ENCODE measurements around the gene REPS2. TPM values are rescaled to one million over a fixed set of nuclear protein-coding genes. Genes with fewer than 3 reads are reported as not detected.

The REPS2 gene
- polyA plus RNA-seq, 4 donors = 11.5 to 20.5 (median 18.0) TPM

- no peak for DNase-seq (ENCODE audit: low read depth in 4 of 4, low spot score in 2 of 4)
Measured at GRCh38 chrX:17031827-17032226, 85.4 kb downstream of the REPS2 start.

- DNase-seq (ENCODE audit: low read depth in 4 of 4, low spot score in 2 of 4) = no peak
Measured at GRCh38 chrX:17032351-17032750, 85.9 kb downstream of the REPS2 start.

GRCh38 chrX:17033225-17033624 lies 86.8 kb downstream of the REPS2 start:
- DNase-seq (ENCODE audit: low read depth in 4 of 4, low spot score in 2 of 4) = no peak

- DNase-seq (ENCODE audit: low read depth in 4 of 4, low spot score in 2 of 4) = no peak
Measured at GRCh38 chrX:17035111-17035510, 88.7 kb downstream of the REPS2 start.

- no peak for DNase-seq (ENCODE audit: low read depth in 4 of 4, low spot score in 2 of 4)
Measured at GRCh38 chrX:17036171-17036961, 89.9 kb downstream of the REPS2 start.

- DNase-seq (ENCODE audit: low read depth in 4 of 4, low spot score in 2 of 4) = no peak
Measured at GRCh38 chrX:17038277-17038676, 91.8 kb downstream of the REPS2 start.

- DNase-seq (ENCODE audit: low read depth in 4 of 4, low spot score in 2 of 4) = peak in 1 of 4 donors; percentile 31
Measured at GRCh38 chrX:17038681-17039161, 92.3 kb downstream of the REPS2 start.

- DNase-seq (ENCODE audit: low read depth in 4 of 4, low spot score in 2 of 4) = no peak
Measured at GRCh38 chrX:17039826-17040225, 93.4 kb downstream of the REPS2 start.

- no peak for DNase-seq (ENCODE audit: low read depth in 4 of 4, low spot score in 2 of 4)
Measured at GRCh38 chrX:17040711-17041110, 94.3 kb downstream of the REPS2 start.

GRCh38 chrX:17042037-17042436 lies 95.6 kb downstream of the REPS2 start:
- no peak for DNase-seq (ENCODE audit: low read depth in 4 of 4, low spot score in 2 of 4)

GRCh38 chrX:17046478-17047097 lies 100.1 kb downstream of the REPS2 start:
- peak in 1 of 4 donors; percentile 43 for DNase-seq (ENCODE audit: low read depth in 4 of 4, low spot score in 2 of 4)

GRCh38 chrX:17047224-17047623 lies 100.8 kb downstream of the REPS2 start:
- no peak for DNase-seq (ENCODE audit: low read depth in 4 of 4, low spot score in 2 of 4)

- DNase-seq (ENCODE audit: low read depth in 4 of 4, low spot score in 2 of 4) = no peak
Measured at GRCh38 chrX:17052210-17052609, 105.8 kb downstream of the REPS2 start.

- DNase-seq (ENCODE audit: low read depth in 4 of 4, low spot score in 2 of 4) = no peak
Measured at GRCh38 chrX:17052793-17053192, 106.3 kb downstream of the REPS2 start.

- DNase-seq (ENCODE audit: low read depth in 4 of 4, low spot score in 2 of 4) = no peak
Measured at GRCh38 chrX:17053502-17053901, 107.0 kb downstream of the REPS2 start.

GRCh38 chrX:17056868-17057608 lies 110.6 kb downstream of the REPS2 start:
- DNase-seq (ENCODE audit: low read depth in 4 of 4, low spot score in 2 of 4) = no peak

GRCh38 chrX:17062065-17062464 lies 115.6 kb downstream of the REPS2 start:
- no peak for DNase-seq (ENCODE audit: low read depth in 4 of 4, low spot score in 2 of 4)

GRCh38 chrX:17065100-17065499 lies 118.6 kb downstream of the REPS2 start:
- no peak for DNase-seq (ENCODE audit: low read depth in 4 of 4, low spot score in 2 of 4)

GRCh38 chrX:17067534-17067933 lies 121.1 kb downstream of the REPS2 start:
- no peak for DNase-seq (ENCODE audit: low read depth in 4 of 4, low spot score in 2 of 4)

- no peak for DNase-seq (ENCODE audit: low read depth in 4 of 4, low spot score in 2 of 4)
Measured at GRCh38 chrX:17072301-17072700, 125.8 kb downstream of the REPS2 start.

- DNase-seq (ENCODE audit: low read depth in 4 of 4, low spot score in 2 of 4) = no peak
Measured at GRCh38 chrX:17072721-17073230, 126.3 kb downstream of the REPS2 start.

Data from left renal cortex interstitium (tissue), 4 donors.